Measurements from ENCODE around the gene SUSD4. TPM values are rescaled to one million over a fixed set of nuclear protein-coding genes. Genes with fewer than 3 reads are reported as not detected.

Gene SUSD4
- total RNA-seq, 2 donors from 2014 or later, result 0.58 to 0.92 TPM

DNA sequence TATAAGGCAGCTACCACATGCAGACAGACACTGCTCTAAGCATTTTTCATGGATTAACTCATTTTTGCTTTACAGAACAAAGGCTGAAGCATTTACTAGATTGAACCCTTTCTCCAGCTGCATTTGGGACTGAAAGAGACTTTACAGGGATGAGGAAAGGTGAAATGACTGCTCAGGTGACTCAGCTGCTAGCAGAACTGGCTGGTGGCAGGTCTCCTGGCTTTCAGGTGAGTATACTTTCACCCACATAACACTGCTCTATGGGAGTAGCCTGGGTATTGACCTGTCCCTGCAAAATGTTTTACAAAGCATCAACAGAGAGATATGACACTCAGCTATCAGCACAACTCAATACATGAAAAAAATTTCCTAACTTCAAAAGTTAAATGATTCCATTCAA lies 26.6 kb upstream of the SUSD4 start:
- Mint-ChIP-seq H3K4me3 (no peak overlapping the region), H3K27me3 (ENCODE audit: insufficient read depth) (peaks cover 28% of the 10 kb centered on the region), H3K36me3 (ENCODE audit: low read depth) (no peaks in the 10 kb centered on the region), H3K27ac (no peak overlapping the region), H3K9me3 (peaks cover 15% of the 10 kb centered on the region), H3K4me1 (no peaks in the 10 kb centered on the region)
- H3K9ac ChIP-seq (ENCODE audit: extremely low read depth, low read length, poor library complexity, severe bottlenecking), result no peak overlapping the region
- no peaks in the 10 kb centered on the region for H3K9me3 ChIP-seq (ENCODE audit: control insufficient read depth, low read length)
- DNase-seq, result no peak
- no peak overlapping the region for H3K4me3 ChIP-seq (ENCODE audit: low read length)
- H3K4me1 ChIP-seq (ENCODE audit: control insufficient read depth, insufficient read depth, low read length), result no peaks in the 10 kb centered on the region
- TF ChIP-seq, protein P1, sequence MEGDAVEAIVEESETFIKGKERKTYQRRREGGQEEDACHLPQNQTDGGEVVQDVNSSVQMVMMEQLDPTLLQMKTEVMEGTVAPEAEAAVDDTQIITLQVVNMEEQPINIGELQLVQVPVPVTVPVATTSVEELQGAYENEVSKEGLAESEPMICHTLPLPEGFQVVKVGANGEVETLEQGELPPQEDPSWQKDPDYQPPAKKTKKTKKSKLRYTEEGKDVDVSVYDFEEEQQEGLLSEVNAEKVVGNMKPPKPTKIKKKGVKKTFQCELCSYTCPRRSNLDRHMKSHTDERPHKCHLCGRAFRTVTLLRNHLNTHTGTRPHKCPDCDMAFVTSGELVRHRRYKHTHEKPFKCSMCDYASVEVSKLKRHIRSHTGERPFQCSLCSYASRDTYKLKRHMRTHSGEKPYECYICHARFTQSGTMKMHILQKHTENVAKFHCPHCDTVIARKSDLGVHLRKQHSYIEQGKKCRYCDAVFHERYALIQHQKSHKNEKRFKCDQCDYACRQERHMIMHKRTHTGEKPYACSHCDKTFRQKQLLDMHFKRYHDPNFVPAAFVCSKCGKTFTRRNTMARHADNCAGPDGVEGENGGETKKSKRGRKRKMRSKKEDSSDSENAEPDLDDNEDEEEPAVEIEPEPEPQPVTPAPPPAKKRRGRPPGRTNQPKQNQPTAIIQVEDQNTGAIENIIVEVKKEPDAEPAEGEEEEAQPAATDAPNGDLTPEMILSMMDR (conservative IDR thresholded peaks at IDR 0.05), result no peak
- H3K36me3 ChIP-seq (ENCODE audit: control insufficient read depth, insufficient read depth, low read length), result no peaks in the 10 kb centered on the region
- peaks cover 25% of the 10 kb centered on the region for H3K27me3 ChIP-seq (ENCODE audit: control insufficient read depth, insufficient read depth, low read length, poor library complexity, severe bottlenecking)
- no peak overlapping the region for H3K27ac ChIP-seq (ENCODE audit: low read depth, low read length)

GRCh38 chr1:223386013-223386412 lies 22.0 kb upstream of the SUSD4 start:
- Histone ChIP-seq H3K27ac (ENCODE audit: low read depth, low read length) (no peak overlapping the region), H3K9ac (ENCODE audit: extremely low read depth, low read length, poor library complexity, severe bottlenecking) (no peak overlapping the region), H3K9me3 (ENCODE audit: control insufficient read depth, low read length) (no peaks in the 10 kb centered on the region), H3K4me3 (ENCODE audit: low read length) (no peak overlapping the region), H3K4me1 (ENCODE audit: control insufficient read depth, insufficient read depth, low read length) (no peaks in the 10 kb centered on the region), H3K27me3 (ENCODE audit: control insufficient read depth, insufficient read depth, low read length, poor library complexity, severe bottlenecking) (peaks cover 2% of the 10 kb centered on the region), H3K36me3 (ENCODE audit: control insufficient read depth, insufficient read depth, low read length) (no peaks in the 10 kb centered on the region)
- TF ChIP-seq, protein P1 (conservative IDR thresholded peaks at IDR 0.05), result no peak
- Mint-ChIP-seq H3K36me3 (ENCODE audit: low read depth) (no peaks in the 10 kb centered on the region), H3K27ac (no peak overlapping the region), H3K27me3 (ENCODE audit: insufficient read depth) (peaks cover 8% of the 10 kb centered on the region), H3K9me3 (no peaks in the 10 kb centered on the region), H3K4me1 (no peaks in the 10 kb centered on the region), H3K4me3 (no peak overlapping the region)
- DNase-seq, result no peak
- WGBS, 2 experiments (ENCODE audit: insufficient coverage in 1 of 2, insufficient read length in 1 of 2), result 83% methylated on average over 2 of the region's 2 CpGs; no CpG with 5 or more reads in 1 of the 2 experiments

DNA sequence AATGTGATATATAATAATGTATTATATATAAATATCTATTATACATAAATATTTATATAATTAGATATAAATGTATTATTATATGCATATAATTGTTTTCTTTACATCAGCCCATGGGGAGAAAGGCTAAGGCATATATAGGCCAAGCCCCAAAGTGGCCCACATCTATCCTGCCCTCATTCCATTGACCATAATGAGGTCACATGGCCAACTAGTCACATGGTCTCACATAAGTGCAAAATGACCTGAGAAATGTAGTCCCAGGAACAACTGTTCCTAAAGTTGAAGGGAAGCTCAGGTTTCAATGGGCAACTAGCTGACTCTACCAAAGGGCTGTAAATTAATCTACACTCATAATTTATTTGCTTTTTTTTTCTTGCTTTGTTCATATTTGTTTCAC lies 14.8 kb upstream of the SUSD4 start:
- H3K4me1 ChIP-seq (ENCODE audit: control insufficient read depth, insufficient read depth, low read length), result no peaks in the 10 kb centered on the region
- H3K27me3 Mint-ChIP-seq (ENCODE audit: insufficient read depth), result peaks cover 5% of the 10 kb centered on the region
- H3K9me3 ChIP-seq (ENCODE audit: control insufficient read depth, low read length), result peaks cover 10% of the 10 kb centered on the region
- no peaks in the 10 kb centered on the region for H3K4me1 Mint-ChIP-seq
- no peak overlapping the region for H3K4me3 ChIP-seq (ENCODE audit: low read length)
- no peak overlapping the region for H3K9ac ChIP-seq (ENCODE audit: extremely low read depth, low read length, poor library complexity, severe bottlenecking)
- H3K9me3 Mint-ChIP-seq, result peaks cover 9% of the 10 kb centered on the region
- no peak overlapping the region for H3K27ac ChIP-seq (ENCODE audit: low read depth, low read length)
- TF ChIP-seq, protein P1 (conservative IDR thresholded peaks at IDR 0.05), result no peak
- no peaks in the 10 kb centered on the region for H3K27me3 ChIP-seq (ENCODE audit: control insufficient read depth, insufficient read depth, low read length, poor library complexity, severe bottlenecking)
- no peak overlapping the region for H3K4me3 Mint-ChIP-seq
- H3K36me3 Mint-ChIP-seq (ENCODE audit: low read depth), result no peaks in the 10 kb centered on the region
- H3K27ac Mint-ChIP-seq, result no peak overlapping the region
- no peak for DNase-seq
- H3K36me3 ChIP-seq (ENCODE audit: control insufficient read depth, insufficient read depth, low read length), result no peaks in the 10 kb centered on the region
